HepG2 (cell line): ENCODE measurements around the gene DNMT3L. TPM values are rescaled to one million over a fixed set of nuclear protein-coding genes. Genes with fewer than 3 reads are reported as not detected.
A peak's percentile ranks its signal among the peaks of the same experiment; 100 is the strongest.

Source experiments
- ARID4A ChIP-seq: sonication (generic); formaldehyde crosslinking; IDR thresholded peaks from 2 replicates; pipeline ENCODE4 v1.5.0; 2020; ENCODE audit warnings: mild to moderate bottlenecking, missing genetic modification reagents, borderline replicate concordance
- BATF2 ChIP-seq: sonication (generic); formaldehyde crosslinking; IDR thresholded peaks from 2 replicates; pipeline ENCODE4 v1.8.0; 2022; ENCODE audit warnings: mild to moderate bottlenecking, missing genetic modification reagents, moderate library complexity
- DNMT1 ChIP-seq: sonication (generic); formaldehyde crosslinking; IDR thresholded peaks from 2 replicates; pipeline ENCODE4 v1.5.1; 2020; ENCODE audit warnings: mild to moderate bottlenecking, missing genetic modification reagents
- EP300 ChIP-seq, 3 experiments: sonication (generic) in 1 of 3; formaldehyde crosslinking in 1 of 3; IDR thresholded peaks; 2 replicates each; pipeline versions ENCODE4 v1.5.1 to v1.6.1; 2011 to 2020; ENCODE audit warnings: low read depth in 2 of 3, low read length in 2 of 3, borderline replicate concordance in 1 of 3, improper control_type of control experiment in 1 of 3, mild to moderate bottlenecking in 1 of 3, missing genetic modification reagents in 1 of 3, moderate library complexity in 1 of 3
- IRX3 ChIP-seq: sonication (generic); formaldehyde crosslinking; IDR thresholded peaks from 2 replicates; pipeline ENCODE4 v1.8.1; 2023; ENCODE audit warnings: mild to moderate bottlenecking, low read depth, missing genetic modification reagents, borderline replicate concordance
- KDM5B ChIP-seq: sonication (generic); formaldehyde crosslinking; IDR thresholded peaks from 2 replicates; pipeline ENCODE4 v1.4.0; 2020; ENCODE audit warnings: missing genetic modification reagents, mild to moderate bottlenecking, borderline replicate concordance
- NFE2 ChIP-seq: sonication (generic); formaldehyde crosslinking; IDR thresholded peaks from 2 replicates; pipeline ENCODE4 v1.4.0; 2020; ENCODE audit warnings: missing genetic modification reagents
- NFYC ChIP-seq: IDR thresholded peaks from 2 replicates; pipeline ENCODE4 v1.6.1; 2016; ENCODE audit warnings: missing genetic modification reagents, missing compliant biosample characterization
- PRPF4 ChIP-seq: fragments of 200-400 bp; formaldehyde crosslinking; IDR thresholded peaks from 2 replicates; pipeline ENCODE4 v1.6.1; 2016; ENCODE audit warnings: low read length, low read depth; ENCODE audit not compliant: poor library complexity, severe bottlenecking
- ZKSCAN5 ChIP-seq: sonication (generic); formaldehyde crosslinking; IDR thresholded peaks from 2 replicates; pipeline ENCODE4 v1.5.1; 2020; ENCODE audit warnings: mild to moderate bottlenecking, missing genetic modification reagents
- ZNF329 ChIP-seq: sonication (generic); formaldehyde crosslinking; IDR thresholded peaks from 2 replicates; pipeline ENCODE4 v1.9.0; 2021; ENCODE audit warnings: low read depth, mild to moderate bottlenecking, missing genetic modification reagents
- ZNF510 ChIP-seq: sonication (generic); formaldehyde crosslinking; IDR thresholded peaks from 2 replicates; pipeline ENCODE4 v1.4.0; 2020; ENCODE audit warnings: low read depth, mild to moderate bottlenecking, missing genetic modification reagents
- ZNF556 ChIP-seq: sonication (generic); formaldehyde crosslinking; IDR thresholded peaks from 2 replicates; pipeline ENCODE4 v1.4.0; 2020; ENCODE audit warnings: mild to moderate bottlenecking, missing genetic modification reagents, borderline replicate concordance
- ZNF646 ChIP-seq: sonication (generic); formaldehyde crosslinking; IDR thresholded peaks from 2 replicates; pipeline ENCODE4 v1.9.0; 2021; ENCODE audit warnings: mild to moderate bottlenecking, missing genetic modification reagents
- ZNF724P ChIP-seq: sonication (generic); formaldehyde crosslinking; IDR thresholded peaks from 2 replicates; pipeline ENCODE4 v1.8.0; 2022; ENCODE audit warnings: missing genetic modification reagents, borderline replicate concordance
- ZNF761 ChIP-seq: sonication (generic); formaldehyde crosslinking; conservative IDR thresholded peaks from 2 replicates; pipeline ENCODE4 v1.4.0; 2020; ENCODE audit warnings: mild to moderate bottlenecking, missing genetic modification reagents
- polyA plus RNA-seq, 8 experiments: library from polyadenylated mRNA; depleted of rRNA in 3 of 8; stranded (reverse) in 7 of 8; unstranded in 1 of 8; fragments of >200 nt; fragmentation: Illumina TruSeq in 4 of 8; extraction: Trizol in 4 of 8; gene quantifications; 2 replicates each; pipeline versions ENCODE4 v1.2.1 to v1.2.3, GENCODE V29; 2011 to 2016; ENCODE audit warnings: low read depth in 4 of 8, missing spikeins in 1 of 8, mixed read lengths in 1 of 8; ENCODE audit not compliant: insufficient read depth in 1 of 8
- total RNA-seq, 5 experiments: library from RNA; depleted of rRNA; stranded (reverse); fragments of >200 nt; fragmentation: Illumina TruSeq; extraction: Trizol; gene quantifications; 2 replicates each; pipeline ENCODE4 v1.2.3, GENCODE V29; 2016; ENCODE audit warnings: low read depth in 1 of 5

DNMT3L gene
- total and polyA plus RNA-seq, 2 of the 13 experiments (the other 11 are each of a cell fraction or from before 2014, with no cell fraction given) = 0.75 to 1.7 TPM

- TF ChIP-seq ARID4A (CRISPR knock-in tag) (peak; percentile 60; the same call in 1 of the 2 replicates), PRPF4 (no peak), ZNF556 (CRISPR knock-in tag) (peak; percentile 63; the same call in 1 of the 2 replicates), EP300 (IDR thresholded peaks at IDR 0.05; ENCODE audit: low read depth in 2 of 2, low read length in 2 of 2) (no peak), EP300 (CRISPR knock-in tag; IDR thresholded peaks at IDR 0.05; ENCODE audit: borderline replicate concordance) (peak; percentile 43; the same call in 1 of the 2 replicates), NFYC (CRISPR knock-in tag) (no peak), ZNF761 (no peak), ZNF724P (0 out of 2 replicates have a peak, but pooled peaks have one; percentile 81), ZNF646 (CRISPR knock-in tag) (0 out of 2 replicates have a peak, but pooled peaks have one; percentile 19), BATF2 (CRISPR knock-in tag) (no peak), ZKSCAN5 (CRISPR knock-in tag) (no peak), KDM5B (CRISPR knock-in tag) (peak; percentile 68), ZNF329 (CRISPR knock-in tag) (peak; percentile 57; the same call in 1 of the 2 replicates), IRX3 (CRISPR knock-in tag) (no peak), DNMT1 (CRISPR knock-in tag) (no peak), NFE2 (CRISPR knock-in tag) (no peak), ZNF510 (CRISPR knock-in tag) (no peak)
Observed at GRCh38 chr21:44299458-44300261, 38.0 kb upstream of the DNMT3L start, which contains the start of gene PFKL (continued).
